Vagina (tissue), 2 donors: ENCODE results near the gene CEP120.

Experiments used
- POLR2A ChIP-seq, 2 donors: fragments of 450-650 bp; IDR thresholded peaks; one replicate each; pipeline ENCODE4 v1.6.1; 2017; ENCODE audit warnings: antibody characterized with exemption in 2 of 2, mild to moderate bottlenecking in 2 of 2, moderate library complexity in 2 of 2
- TF ChIP-seq, protein P1 (sequence below), 3 experiments: fragments of 450-650 bp in 2 of 3; fragments of 200-600 bp in 1 of 3; sonication (generic) in 1 of 3; IDR thresholded peaks; one replicate each; pipeline ENCODE4 v1.5.1; 2017 to 2019; ENCODE audit warnings: antibody characterized with exemption in 3 of 3, mild to moderate bottlenecking in 2 of 3, moderate library complexity in 2 of 3

DNA sequence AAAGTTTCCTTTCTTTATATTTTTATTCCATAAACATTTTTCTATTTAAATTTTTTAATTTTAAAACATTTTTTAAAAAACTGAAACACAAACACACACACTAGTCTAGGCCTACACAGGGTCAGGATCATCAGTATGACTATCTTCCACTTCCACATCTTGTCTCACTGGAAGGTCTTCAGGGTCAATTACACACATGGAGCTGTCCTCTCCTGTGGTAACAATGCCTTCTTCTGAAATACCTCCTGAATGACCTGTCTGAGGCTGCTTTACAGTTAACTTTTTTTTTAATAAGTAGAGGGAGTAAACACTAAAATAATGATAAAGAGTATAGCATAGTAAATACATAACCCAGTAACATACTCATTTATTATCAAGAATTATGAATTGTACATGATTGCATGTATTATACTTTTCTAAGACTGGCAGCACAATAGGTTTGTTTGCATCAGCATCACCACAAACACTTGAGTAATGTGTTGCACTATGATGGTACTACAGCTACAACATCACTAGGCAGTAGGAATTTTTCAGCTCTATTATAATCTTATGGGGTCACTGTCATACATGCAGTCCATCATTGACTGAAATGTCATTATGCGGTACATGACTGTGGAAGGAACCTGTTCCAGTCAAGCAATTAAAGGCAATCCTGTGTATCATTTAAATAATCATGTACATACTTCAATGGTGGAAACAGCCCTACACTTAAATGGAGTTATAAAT lies 17.4 kb upstream of the CEP120 start:
- TF ChIP-seq POLR2A (IDR thresholded peaks at IDR 0.05): no peak
- TF ChIP-seq, protein P1, sequence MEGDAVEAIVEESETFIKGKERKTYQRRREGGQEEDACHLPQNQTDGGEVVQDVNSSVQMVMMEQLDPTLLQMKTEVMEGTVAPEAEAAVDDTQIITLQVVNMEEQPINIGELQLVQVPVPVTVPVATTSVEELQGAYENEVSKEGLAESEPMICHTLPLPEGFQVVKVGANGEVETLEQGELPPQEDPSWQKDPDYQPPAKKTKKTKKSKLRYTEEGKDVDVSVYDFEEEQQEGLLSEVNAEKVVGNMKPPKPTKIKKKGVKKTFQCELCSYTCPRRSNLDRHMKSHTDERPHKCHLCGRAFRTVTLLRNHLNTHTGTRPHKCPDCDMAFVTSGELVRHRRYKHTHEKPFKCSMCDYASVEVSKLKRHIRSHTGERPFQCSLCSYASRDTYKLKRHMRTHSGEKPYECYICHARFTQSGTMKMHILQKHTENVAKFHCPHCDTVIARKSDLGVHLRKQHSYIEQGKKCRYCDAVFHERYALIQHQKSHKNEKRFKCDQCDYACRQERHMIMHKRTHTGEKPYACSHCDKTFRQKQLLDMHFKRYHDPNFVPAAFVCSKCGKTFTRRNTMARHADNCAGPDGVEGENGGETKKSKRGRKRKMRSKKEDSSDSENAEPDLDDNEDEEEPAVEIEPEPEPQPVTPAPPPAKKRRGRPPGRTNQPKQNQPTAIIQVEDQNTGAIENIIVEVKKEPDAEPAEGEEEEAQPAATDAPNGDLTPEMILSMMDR (IDR thresholded peaks at IDR 0.05): no peak
